GM12878 (cell line): Measurements from ENCODE around the gene CUL9. TPM values are rescaled to one million over a fixed set of nuclear protein-coding genes. Genes with fewer than 3 reads are reported as not detected.

ENCODE experiments used
- BCLAF1 ChIP-seq: fragments of 450-650 bp; IDR thresholded peaks from 2 replicates; pipeline ENCODE4 v1.6.1; 2017; ENCODE audit warnings: antibody characterized with exemption, mild to moderate bottlenecking, moderate library complexity
- CBX5 ChIP-seq: sonication (generic); IDR thresholded peaks from 2 replicates; pipeline ENCODE4 v1.6.1; 2016; ENCODE audit warnings: low read depth, moderate library complexity, mild to moderate bottlenecking, inconsistent platforms
- CEBPZ ChIP-seq: fragments of 150-350 bp; IDR thresholded peaks from 2 replicates; pipeline ENCODE4 v1.6.1; 2016; ENCODE audit warnings: low read depth, low read length
- CHD4 ChIP-seq: fragments of 200-600 bp; sonication (generic); IDR thresholded peaks from 2 replicates; pipeline ENCODE4 v1.6.1; 2016; ENCODE audit warnings: mild to moderate bottlenecking
- CREB1 ChIP-seq: IDR thresholded peaks from 2 replicates; pipeline ENCODE4 v1.6.1; 2012; ENCODE audit warnings: low read depth, mild to moderate bottlenecking, inconsistent platforms
- HCFC1 ChIP-seq: fragments of 150-350 bp; IDR thresholded peaks from 2 replicates; pipeline ENCODE4 v1.6.1; 2014; ENCODE audit warnings: low read length
- NFXL1 ChIP-seq: fragments of 450-650 bp; IDR thresholded peaks from 2 replicates; pipeline ENCODE4 v1.6.1; 2017; ENCODE audit warnings: antibody characterized with exemption, mild to moderate bottlenecking, borderline replicate concordance
- NFYA ChIP-seq: IDR thresholded peaks from 2 replicates; pipeline ENCODE4 v1.6.1; 2011; ENCODE audit warnings: low read depth, mild to moderate bottlenecking, low read length, improper control_type of control experiment, borderline replicate concordance
- NR2C1 ChIP-seq: fragments of 450-650 bp; IDR thresholded peaks from 2 replicates; pipeline ENCODE4 v1.6.1; 2017; ENCODE audit warnings: antibody characterized with exemption, mild to moderate bottlenecking, moderate library complexity
- PRDM15 ChIP-seq: fragments of 450-650 bp; formaldehyde crosslinking; IDR thresholded peaks from 2 replicates; pipeline ENCODE4 v1.4.0; 2020; ENCODE audit warnings: mild to moderate bottlenecking, moderate library complexity
- RAD51 ChIP-seq: fragments of 450-650 bp; IDR thresholded peaks from 2 replicates; pipeline ENCODE4 v1.6.1; 2016; ENCODE audit warnings: moderate library complexity, mild to moderate bottlenecking, inconsistent platforms
- SUZ12 ChIP-seq: fragments of 200-600 bp; sonication (generic); IDR thresholded peaks from one replicate; pipeline ENCODE4 v1.6.1; 2018; ENCODE audit warnings: antibody characterized with exemption, mild to moderate bottlenecking; ENCODE audit not compliant: unreplicated experiment
- ZNF24 ChIP-seq: fragments of 450-650 bp; IDR thresholded peaks from 2 replicates; pipeline ENCODE4 v1.6.1; 2017; ENCODE audit warnings: antibody characterized with exemption, mild to moderate bottlenecking
- ZNF592 ChIP-seq: fragments of 450-650 bp; IDR thresholded peaks from 2 replicates; pipeline ENCODE4 v1.6.1; 2017; ENCODE audit warnings: mild to moderate bottlenecking, moderate library complexity
- ZZZ3 ChIP-seq: IDR thresholded peaks from 2 replicates; pipeline ENCODE4 v1.6.1; 2011; ENCODE audit warnings: low read depth; ENCODE audit not compliant: control insufficient read depth, insufficient read length
- polyA plus RNA-seq, 11 experiments: library from polyadenylated mRNA; depleted of rRNA in 4 of 11; unstranded in 6 of 11; stranded (reverse) in 5 of 11; fragments of >200 nt; fragmentation: Nextera tagmentation in 4 of 11; fragmentation: Illumina TruSeq in 1 of 11; extraction: Ambion mirVana in 4 of 11; extraction: Trizol in 1 of 11; gene quantifications; 1 replicate in 1 of 11; 2 replicates in 10 of 11; pipeline versions ENCODE4 v1.2.1 to v1.2.3, GENCODE V29; 2011 to 2016; ENCODE audit warnings: inconsistent platforms in 2 of 11, missing spikeins in 2 of 11, low read depth in 1 of 11
- total RNA-seq, 4 experiments: library from RNA; depleted of rRNA in 3 of 4; stranded (reverse); fragments of >200 nt in 3 of 4; fragmentation: Illumina TruSeq in 1 of 4; extraction: Trizol in 1 of 4; gene quantifications; 2 replicates each; pipeline versions ENCODE4 v1.2.1 to v1.2.3, GENCODE V29; 2013 to 2021

CUL9 gene
- total and polyA plus RNA-seq, 10 of the 15 experiments (the other 5 are each of a cell fraction or from before 2014, with no cell fraction given) = 1.2 to 48.3 (median 17.2) TPM

- TF ChIP-seq BCLAF1 (no peak), NR2C1 (no peak), ZNF592 (no peak), NFYA (peak; percentile 87), CEBPZ (no peak), CREB1 (peak; percentile 47; the same call in 1 of the 2 replicates), HCFC1 (peak; percentile 36), CBX5 (no peak), RAD51 (no peak), CHD4 (no peak), ZZZ3 (no peak), NFXL1 (peak; percentile 62; the same call in 1 of the 2 replicates), ZNF24 (no peak), PRDM15 (CRISPR knock-in tag) (no peak), SUZ12 (no peak)
These were observed 7.5 kb upstream of the CUL9 start (continued) for GRCh38 chr6:43174263-43175112.
